Measurements from ENCODE around the gene LYZL2. TPM values are rescaled to one million over a fixed set of nuclear protein-coding genes. Genes with fewer than 3 reads are reported as not detected.
"Not testable (repeated sequence)": the region's sequence is repeated elsewhere in the genome, so short reads cannot be mapped to it uniquely, and the experiment has no call there.

Gene LYZL2
- total and polyA plus RNA-seq, 2 donors (not counting 3 experiments of a cell fraction or from before 2014, with no cell fraction given): not detected

DNA sequence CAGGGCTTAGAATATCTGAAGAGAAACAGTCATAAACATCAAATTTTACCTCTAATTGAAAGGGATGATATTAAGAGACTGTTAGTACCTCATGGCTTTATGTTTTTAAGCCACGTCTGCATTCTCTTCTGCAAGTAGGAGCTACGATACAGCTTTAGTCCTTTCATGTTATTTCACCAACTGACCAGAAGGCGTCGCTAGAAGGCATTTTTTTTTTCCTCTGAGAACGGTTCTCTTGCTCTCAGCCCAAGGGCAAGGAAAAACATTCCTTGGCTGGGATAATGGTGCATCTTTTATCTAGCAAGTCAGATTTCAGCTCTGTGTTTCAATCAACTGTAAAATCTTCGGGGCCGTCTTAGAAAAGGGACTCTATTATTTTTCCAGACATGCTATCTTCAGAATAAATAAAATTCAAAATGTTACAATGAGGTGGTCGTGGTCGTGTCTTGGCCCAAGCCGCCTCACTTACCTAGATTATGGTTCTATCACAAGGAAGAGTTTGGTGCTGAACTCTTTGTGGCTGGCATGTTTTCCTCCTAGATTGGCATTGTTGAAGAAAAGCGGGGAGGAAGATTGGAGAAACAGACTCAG, 41.6 kb upstream of the LYZL2 start:
- H3K79me2 ChIP-seq (ENCODE audit: control insufficient read depth, insufficient read depth, low read length): no peaks in the 10 kb centered on the region
- H3K36me3 ChIP-seq (ENCODE audit: control insufficient read depth in 2 of 2, extremely low read depth in 1 of 2, insufficient read depth in 2 of 2, low read length in 2 of 2): no peaks in the 10 kb centered on the region
- no peaks in the 10 kb centered on the region for H3K9me1 ChIP-seq (replicated peaks; ENCODE audit: control insufficient read depth, extremely low read depth, insufficient read depth, low read length)
- no peaks in the 10 kb centered on the region for H4K20me1 ChIP-seq (replicated peaks; ENCODE audit: control insufficient read depth, extremely low read depth, insufficient read depth, low read length)
- H3K4me1 ChIP-seq (ENCODE audit: control insufficient read depth, extremely low read depth, insufficient read depth, low read length): peaks cover 15% of the 10 kb centered on the region
- DNase-seq (ENCODE audit: low read depth, low spot score) (peak; percentile 90), FAIRE-seq (peak; percentile 92)
- dilution Hi-C loops (cut with MboI; ENCODE audit: extremely low pct_ligation_motif_present, low sequenced_read_pairs): no loop called here
- ChIA-PET CTCF (interaction anchor here (0.6 to 3.4 kb wide), 36 partner anchors 9 to 1539 kb away, joined by 3 to 94 read pairs (median 4); no protein-coding TSS in a partner anchor), POLR2A (no interaction called here)
- peak overlapping the region; percentile 76 for H3K4me2 ChIP-seq (ENCODE audit: insufficient read depth, low read length)
- TF ChIP-seq, protein P1, sequence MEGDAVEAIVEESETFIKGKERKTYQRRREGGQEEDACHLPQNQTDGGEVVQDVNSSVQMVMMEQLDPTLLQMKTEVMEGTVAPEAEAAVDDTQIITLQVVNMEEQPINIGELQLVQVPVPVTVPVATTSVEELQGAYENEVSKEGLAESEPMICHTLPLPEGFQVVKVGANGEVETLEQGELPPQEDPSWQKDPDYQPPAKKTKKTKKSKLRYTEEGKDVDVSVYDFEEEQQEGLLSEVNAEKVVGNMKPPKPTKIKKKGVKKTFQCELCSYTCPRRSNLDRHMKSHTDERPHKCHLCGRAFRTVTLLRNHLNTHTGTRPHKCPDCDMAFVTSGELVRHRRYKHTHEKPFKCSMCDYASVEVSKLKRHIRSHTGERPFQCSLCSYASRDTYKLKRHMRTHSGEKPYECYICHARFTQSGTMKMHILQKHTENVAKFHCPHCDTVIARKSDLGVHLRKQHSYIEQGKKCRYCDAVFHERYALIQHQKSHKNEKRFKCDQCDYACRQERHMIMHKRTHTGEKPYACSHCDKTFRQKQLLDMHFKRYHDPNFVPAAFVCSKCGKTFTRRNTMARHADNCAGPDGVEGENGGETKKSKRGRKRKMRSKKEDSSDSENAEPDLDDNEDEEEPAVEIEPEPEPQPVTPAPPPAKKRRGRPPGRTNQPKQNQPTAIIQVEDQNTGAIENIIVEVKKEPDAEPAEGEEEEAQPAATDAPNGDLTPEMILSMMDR (IDR thresholded peaks at IDR 0.05; ENCODE audit: extremely low read depth in 1 of 2, insufficient read depth in 1 of 2, low read depth in 1 of 2, low read length in 2 of 2): peak; percentile 62
- no peak for TF ChIP-seq POLR2AphosphoS5 (IDR thresholded peaks at IDR 0.05; ENCODE audit: insufficient read depth, low read depth, low read length)
- peak overlapping the region in 1 of 3 experiments; percentile 44 for H3K4me3 ChIP-seq (replicated peaks in 1 of 3; ENCODE audit: insufficient read depth in 1 of 3, low read depth in 1 of 3, low read length in 3 of 3)
- peak overlapping the region; percentile 66 for H2AFZ ChIP-seq (ENCODE audit: low read depth, low read length)
- BruUV-seq (replicated peaks): no TSS peak
- H3K9ac ChIP-seq (replicated peaks; ENCODE audit: extremely low read depth, insufficient read depth, low read length): peak overlapping the region; percentile 35
- H3K27me3 ChIP-seq (ENCODE audit: control insufficient read depth in 2 of 2, insufficient read depth in 2 of 2, low read length in 2 of 2): no peaks in the 10 kb centered on the region
- H3K9me3 ChIP-seq (replicated peaks; ENCODE audit: control insufficient read depth, insufficient read depth, low read length): no peaks in the 10 kb centered on the region
- H3K27ac ChIP-seq (ENCODE audit: insufficient read depth, low read depth, low read length): no peak overlapping the region
- intact Hi-C loops (cut with micrococcal nuclease): loop anchor here (1.0 kb wide), 2 partner anchors 27 to 31 kb away; no protein-coding TSS in a partner anchor

GRCh38 chr10:30667982-30668381, 38.4 kb upstream of the LYZL2 start:
- H3K4me3 ChIP-seq (replicated peaks in 1 of 3; ENCODE audit: insufficient read depth in 1 of 3, low read depth in 1 of 3, low read length in 3 of 3); FAIRE-seq; H3K27ac ChIP-seq (ENCODE audit: insufficient read depth, low read depth, low read length); H3K9me3 ChIP-seq (replicated peaks; ENCODE audit: control insufficient read depth, insufficient read depth, low read length); POLR2A ChIA-PET; H3K36me3 ChIP-seq (ENCODE audit: control insufficient read depth in 2 of 2, extremely low read depth in 1 of 2, insufficient read depth in 2 of 2, low read length in 2 of 2); H3K9ac ChIP-seq (replicated peaks; ENCODE audit: extremely low read depth, insufficient read depth, low read length); H3K27me3 ChIP-seq (ENCODE audit: control insufficient read depth in 2 of 2, insufficient read depth in 2 of 2, low read length in 2 of 2); BruUV-seq (replicated peaks); DNase-seq (ENCODE audit: low read depth, low spot score); H4K20me1 ChIP-seq (replicated peaks; ENCODE audit: control insufficient read depth, extremely low read depth, insufficient read depth, low read length); H3K4me2 ChIP-seq (ENCODE audit: insufficient read depth, low read length); H3K9me1 ChIP-seq (replicated peaks; ENCODE audit: control insufficient read depth, extremely low read depth, insufficient read depth, low read length); H3K79me2 ChIP-seq (ENCODE audit: control insufficient read depth, insufficient read depth, low read length); intact Hi-C loops (cut with micrococcal nuclease); H2AFZ ChIP-seq (ENCODE audit: low read depth, low read length); dilution Hi-C loops (cut with MboI; ENCODE audit: extremely low pct_ligation_motif_present, low sequenced_read_pairs): not testable (repeated sequence)
- peaks cover 15% of the 10 kb centered on the region for H3K4me1 ChIP-seq (ENCODE audit: control insufficient read depth, extremely low read depth, insufficient read depth, low read length)
- CTCF ChIA-PET: interaction anchor here (3.4 kb wide), 1 partner anchor 28 kb away, joined by 94 read pairs; no protein-coding TSS in a partner anchor

DNA sequence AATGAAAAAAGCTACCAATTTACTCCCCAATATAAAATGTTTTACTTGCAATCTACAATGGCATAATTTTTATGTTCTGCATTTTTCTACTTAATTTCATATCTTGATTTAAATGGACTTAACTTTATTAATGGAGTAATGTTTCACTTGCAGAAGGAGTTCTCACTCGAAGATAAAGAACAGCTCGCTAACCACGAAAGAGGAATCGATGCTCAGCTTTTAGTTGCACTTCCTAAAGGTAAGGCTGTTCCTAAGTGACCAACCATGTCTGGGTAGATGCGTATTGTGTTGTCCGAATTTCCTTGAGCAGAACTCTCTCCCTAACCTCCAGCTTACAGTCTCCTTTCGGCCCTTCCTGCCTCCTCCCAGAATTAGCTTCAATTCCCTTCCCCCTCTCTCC, 33.9 kb upstream of the LYZL2 start:
- H3K9me1 ChIP-seq (replicated peaks; ENCODE audit: control insufficient read depth, extremely low read depth, insufficient read depth, low read length); H3K9me3 ChIP-seq (replicated peaks; ENCODE audit: control insufficient read depth, insufficient read depth, low read length); H3K27ac ChIP-seq (ENCODE audit: insufficient read depth, low read depth, low read length); H3K79me2 ChIP-seq (ENCODE audit: control insufficient read depth, insufficient read depth, low read length); H3K4me1 ChIP-seq (ENCODE audit: control insufficient read depth, extremely low read depth, insufficient read depth, low read length); POLR2A ChIA-PET; H3K9ac ChIP-seq (replicated peaks; ENCODE audit: extremely low read depth, insufficient read depth, low read length); intact Hi-C loops (cut with micrococcal nuclease); H3K36me3 ChIP-seq (ENCODE audit: control insufficient read depth in 2 of 2, extremely low read depth in 1 of 2, insufficient read depth in 2 of 2, low read length in 2 of 2); H3K4me3 ChIP-seq (replicated peaks in 1 of 3; ENCODE audit: insufficient read depth in 1 of 3, low read depth in 1 of 3, low read length in 3 of 3); H3K4me2 ChIP-seq (ENCODE audit: insufficient read depth, low read length); H3K27me3 ChIP-seq (ENCODE audit: control insufficient read depth in 2 of 2, insufficient read depth in 2 of 2, low read length in 2 of 2); BruUV-seq (replicated peaks); H2AFZ ChIP-seq (ENCODE audit: low read depth, low read length); dilution Hi-C loops (cut with MboI; ENCODE audit: extremely low pct_ligation_motif_present, low sequenced_read_pairs); DNase-seq (ENCODE audit: low read depth, low spot score); H4K20me1 ChIP-seq (replicated peaks; ENCODE audit: control insufficient read depth, extremely low read depth, insufficient read depth, low read length): not testable (repeated sequence)
- CTCF ChIA-PET: interaction anchor here (1.2 kb wide), 1 partner anchor 23 kb away, joined by 4 read pairs; no protein-coding TSS in a partner anchor
- FAIRE-seq: peak; percentile 64
